IMR-90 (cell line): ENCODE measurements around the gene CYP24A1.

ENCODE experiments used
- CTCF ChIP-seq: conservative IDR thresholded peaks from 2 replicates; pipeline ENCODE4 v1.5.1; 2012; ENCODE audit warnings: mild to moderate bottlenecking, low read depth, low read length, improper control_type of control experiment
- SMC3 ChIP-seq: fragments of 150-350 bp; IDR thresholded peaks from 2 replicates; pipeline ENCODE4 v1.6.1; 2016; ENCODE audit warnings: low read depth, mild to moderate bottlenecking, antibody characterized with exemption, low read length, moderate library complexity

DNA sequence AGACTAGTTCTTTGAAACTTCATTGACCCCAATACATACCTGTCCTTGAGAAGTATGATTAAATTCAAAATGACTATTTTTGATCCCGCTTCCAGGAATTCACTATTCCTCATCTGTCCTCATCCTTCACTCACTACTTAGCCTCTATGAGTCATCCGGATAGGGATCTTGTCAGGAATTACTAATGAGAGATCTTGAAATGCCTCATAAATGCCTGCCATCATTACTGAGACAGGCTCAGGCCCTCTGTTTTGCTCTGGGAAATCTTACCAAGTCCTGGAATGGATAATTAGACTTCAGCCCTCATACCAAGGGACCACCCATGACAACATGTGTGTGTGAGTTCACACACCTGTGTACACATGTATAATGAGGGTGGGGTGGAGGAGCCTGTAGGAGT, 2.8 kb upstream of the CYP24A1 start:
- TF ChIP-seq SMC3 (no peak), CTCF (no peak)
